Fibroblast of villous mesenchyme (primary cell): ENCODE measurements around the gene PCYT1B. TPM values are rescaled to one million over a fixed set of nuclear protein-coding genes. Genes with fewer than 3 reads are reported as not detected.
A peak's percentile ranks its signal among the peaks of the same experiment; 100 is the strongest.

Experiments
- DNase-seq: peaks from one replicate; pipeline ENCODE4 v3.0.0-alpha.2; 2010; ENCODE audit warnings: low read depth
- H3K4me3 ChIP-seq: 2 replicates; pipeline ENCODE4 v1.5.1; 2011; ENCODE audit warnings: low read depth, mild to moderate bottlenecking, low read length
- total RNA-seq: library from RNA; depleted of rRNA; stranded (reverse); fragments of >200 nt; gene quantifications from 2 replicates; pipeline ENCODE4 v1.2.3, GENCODE V29; 2012
- TF ChIP-seq, protein P1 (sequence below): IDR thresholded peaks from 2 replicates; pipeline ENCODE4 v1.5.1; 2012; ENCODE audit warnings: low read depth, mild to moderate bottlenecking, low read length; ENCODE audit not compliant: insufficient read depth

PCYT1B gene
- 0.64 and 0.86 TPM in 2 replicates for total RNA-seq

DNA sequence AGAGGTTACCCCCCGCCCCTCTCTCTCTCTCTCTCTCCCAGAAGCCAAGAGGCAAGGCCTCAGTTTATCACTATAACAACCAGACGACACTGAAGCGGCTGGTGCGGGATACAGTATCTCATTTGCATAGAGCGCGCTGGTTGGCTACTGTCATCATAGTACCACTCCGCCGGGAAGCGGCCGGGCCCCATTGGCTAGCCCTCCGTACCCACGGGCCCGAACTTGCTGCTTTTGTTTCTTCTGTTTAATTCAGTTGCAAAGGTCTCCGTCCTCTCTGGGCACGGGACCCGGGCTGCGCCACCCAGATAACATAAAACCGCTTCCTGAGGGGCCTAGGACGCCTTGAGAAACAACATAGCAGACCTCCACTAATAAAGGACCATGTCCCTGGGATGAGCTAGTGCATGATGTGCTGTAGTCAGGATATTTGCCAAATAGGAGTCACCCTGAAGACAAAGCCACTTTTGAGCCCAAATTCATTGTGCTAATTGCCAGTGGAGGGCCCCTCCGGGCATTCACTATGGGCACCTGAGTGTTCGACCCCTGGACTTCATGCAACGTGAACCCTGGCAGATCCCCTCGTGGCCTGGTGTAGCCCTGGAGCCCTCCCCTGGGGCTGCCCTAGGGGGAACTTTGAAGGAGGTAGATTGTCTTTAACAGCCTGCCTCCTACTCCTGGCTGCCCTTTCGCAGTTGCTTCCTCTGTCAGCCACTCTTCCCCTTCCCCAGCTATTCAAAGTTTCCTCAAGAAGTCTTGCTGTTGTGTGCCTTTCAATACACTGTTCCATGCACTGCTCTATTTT, at the start of gene PCYT1B:
Gene PCYT1B, minus strand, starts transcription at position 91 of the 802 bp plus-strand sequence. CDS start 242 bp downstream, outside the sequence.
- TF ChIP-seq, protein P1, sequence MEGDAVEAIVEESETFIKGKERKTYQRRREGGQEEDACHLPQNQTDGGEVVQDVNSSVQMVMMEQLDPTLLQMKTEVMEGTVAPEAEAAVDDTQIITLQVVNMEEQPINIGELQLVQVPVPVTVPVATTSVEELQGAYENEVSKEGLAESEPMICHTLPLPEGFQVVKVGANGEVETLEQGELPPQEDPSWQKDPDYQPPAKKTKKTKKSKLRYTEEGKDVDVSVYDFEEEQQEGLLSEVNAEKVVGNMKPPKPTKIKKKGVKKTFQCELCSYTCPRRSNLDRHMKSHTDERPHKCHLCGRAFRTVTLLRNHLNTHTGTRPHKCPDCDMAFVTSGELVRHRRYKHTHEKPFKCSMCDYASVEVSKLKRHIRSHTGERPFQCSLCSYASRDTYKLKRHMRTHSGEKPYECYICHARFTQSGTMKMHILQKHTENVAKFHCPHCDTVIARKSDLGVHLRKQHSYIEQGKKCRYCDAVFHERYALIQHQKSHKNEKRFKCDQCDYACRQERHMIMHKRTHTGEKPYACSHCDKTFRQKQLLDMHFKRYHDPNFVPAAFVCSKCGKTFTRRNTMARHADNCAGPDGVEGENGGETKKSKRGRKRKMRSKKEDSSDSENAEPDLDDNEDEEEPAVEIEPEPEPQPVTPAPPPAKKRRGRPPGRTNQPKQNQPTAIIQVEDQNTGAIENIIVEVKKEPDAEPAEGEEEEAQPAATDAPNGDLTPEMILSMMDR, result no peak
- DNase-seq, result peak; percentile 60
- H3K4me3 ChIP-seq, result peak within 1 kb of the TSS; percentile 25

DNA sequence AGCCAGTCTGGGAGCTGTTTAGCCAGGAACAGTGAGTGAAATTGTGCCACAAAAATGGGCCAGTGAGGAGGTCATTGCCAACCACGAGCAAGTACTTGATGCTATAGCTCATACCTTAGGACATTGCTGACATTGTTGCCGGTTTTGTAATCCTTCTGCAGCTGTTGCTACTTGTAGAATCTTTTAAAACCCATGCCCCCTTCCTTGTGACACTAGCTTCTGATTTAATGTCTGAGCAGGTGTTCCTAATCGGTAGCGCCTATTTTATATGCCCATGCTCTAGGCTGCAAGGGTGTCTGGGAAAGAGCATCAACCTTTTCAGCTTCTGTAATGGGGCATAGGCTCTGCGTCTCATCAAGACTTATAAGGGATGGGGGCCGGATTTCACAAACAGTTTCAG, 49.1 kb upstream of the PCYT1B start:
- TF ChIP-seq, protein P1, result no peak
- H3K4me3 ChIP-seq, result no peak overlapping the region
- DNase-seq, result no peak

- no peak overlapping the region for H3K4me3 ChIP-seq
- no peak for DNase-seq
- TF ChIP-seq, protein P1, result no peak
These were observed 47.7 kb upstream of the PCYT1B start for GRCh38 chrX:24694825-24695224.

DNA sequence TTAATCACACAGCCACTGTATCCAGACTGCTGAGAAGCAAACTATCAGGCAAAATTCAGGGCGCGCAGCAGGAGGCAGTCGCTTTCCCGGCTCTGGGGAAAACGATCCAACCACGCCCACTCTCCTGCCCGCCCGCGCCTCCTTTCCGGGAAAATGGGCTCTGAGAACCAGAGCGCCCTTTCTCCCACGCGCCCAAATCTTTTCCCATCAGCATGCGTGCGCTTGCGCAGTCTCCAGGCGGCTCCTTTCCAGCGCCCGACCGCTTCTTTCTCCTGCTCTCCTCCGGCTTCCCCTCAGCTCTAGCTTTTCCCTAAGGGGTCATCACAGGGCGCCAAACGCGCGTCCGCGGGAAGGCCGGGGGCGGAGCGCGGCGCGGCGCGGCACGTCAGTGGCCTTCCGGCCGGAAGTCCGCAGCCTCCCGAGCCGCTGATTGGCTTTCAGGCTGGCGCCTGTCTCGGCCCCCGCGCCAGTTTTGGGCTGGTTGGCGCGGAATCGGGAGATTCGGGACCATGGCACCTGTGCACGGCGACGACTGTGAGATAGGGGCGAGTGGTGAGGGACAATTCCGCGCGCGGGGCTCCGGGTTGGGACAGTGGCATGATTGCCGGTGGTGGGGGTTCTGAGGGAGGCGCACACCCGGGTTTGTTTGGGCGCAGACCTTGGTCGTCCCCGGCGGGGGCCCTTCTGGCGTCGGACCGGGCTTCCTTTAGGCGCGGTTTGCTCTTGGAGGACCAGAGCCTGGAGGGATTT, 46.5 kb upstream of the PCYT1B start, which contains the start of gene POLA1:
Gene POLA1, plus strand, starts transcription at position 466 of the 750 bp plus-strand sequence. Its CDS starts 44 bp downstream, at position 510.
- TF ChIP-seq, protein P1, result peak; percentile 27

DNA sequence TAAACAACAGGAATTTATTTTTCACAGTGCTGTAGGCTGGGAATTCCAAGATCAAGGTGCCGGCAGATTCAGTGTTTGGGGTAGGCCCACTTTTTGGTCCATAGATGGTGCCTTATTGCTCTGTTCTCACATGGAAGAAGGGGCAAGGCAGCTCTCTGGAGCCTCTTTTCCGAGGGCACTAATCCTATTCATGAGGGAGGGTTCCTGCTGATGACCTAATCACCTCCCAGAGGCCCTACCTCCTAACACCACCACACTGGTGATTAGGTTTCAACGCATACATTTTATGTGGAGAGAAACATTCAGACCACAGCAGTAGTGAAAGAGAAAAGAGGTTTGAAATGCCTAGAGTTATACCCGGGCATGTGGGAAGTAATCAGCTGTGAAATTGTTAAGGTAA, 45.2 kb upstream of the PCYT1B start:
- TF ChIP-seq, protein P1, result no peak
- H3K4me3 ChIP-seq, result no peak overlapping the region
- no peak for DNase-seq

More for the DNA sequence above, 46.5 kb upstream of the PCYT1B start, which contains the start of gene POLA1:
- peak; percentile 96 for DNase-seq
- H3K4me3 ChIP-seq, result peak within 1 kb of the TSS; percentile 77

DNA sequence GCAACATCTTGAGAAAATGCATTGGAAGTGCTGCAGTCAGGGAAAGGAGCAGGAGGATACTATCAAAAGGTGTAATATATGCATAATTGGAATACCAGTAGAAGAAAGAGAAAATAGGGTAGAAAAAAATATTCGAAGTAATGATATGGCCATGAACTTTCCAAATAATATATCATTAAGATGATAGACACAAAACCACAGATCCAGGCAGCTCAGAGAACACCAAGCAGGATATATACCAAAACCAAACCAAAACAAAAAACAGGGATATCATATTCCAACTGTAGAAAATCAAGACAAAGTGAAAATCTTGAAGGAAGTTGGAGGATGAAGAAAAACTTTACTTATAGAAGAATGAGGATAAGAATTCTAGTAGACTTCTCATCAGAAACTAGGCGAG, 36.9 kb upstream of the PCYT1B start:
- no peak for DNase-seq
- TF ChIP-seq, protein P1, result no peak
- H3K4me3 ChIP-seq, result no peak overlapping the region
